ENCODE results near the gene TRAP1. TPM values are rescaled to one million over a fixed set of nuclear protein-coding genes. Genes with fewer than 3 reads are reported as not detected.

Gene TRAP1
- total RNA-seq, 1 experiment from 2014 or later, result 382 TPM

DNA sequence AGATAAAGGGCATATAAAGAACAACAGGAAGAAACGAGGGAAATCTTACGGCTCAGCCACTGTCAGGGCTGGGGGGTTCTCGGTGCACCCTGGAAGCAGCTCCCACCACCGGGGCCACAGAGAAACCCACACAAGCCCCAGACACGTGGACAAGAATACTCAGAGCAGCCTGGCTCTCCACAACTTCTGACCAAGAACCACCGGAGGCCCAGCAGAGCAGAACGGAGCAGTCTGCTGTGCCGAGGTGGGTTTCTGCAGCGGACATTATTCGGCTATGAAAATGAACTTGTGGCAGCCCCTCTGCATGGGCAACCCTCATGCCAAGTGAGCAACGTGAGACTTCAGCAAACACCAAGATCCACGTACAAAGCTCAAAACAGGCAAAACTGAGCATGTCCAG is 56.0 kb downstream of the TRAP1 start:
- no peak overlapping the region for H3K9ac ChIP-seq (ENCODE audit: low read length)
- no peak overlapping the region for H3K4me2 ChIP-seq (ENCODE audit: low read length)
- no peaks in the 10 kb centered on the region for H3K27me3 ChIP-seq (ENCODE audit: low read length)
- POLR2A ChIA-PET (ENCODE audit: unreplicated experiment), result interaction anchor here (0.6 kb wide), 1 partner anchor 25 kb away, joined by 5 read pairs; no protein-coding TSS in a partner anchor
- intact Hi-C loops (cut with micrococcal nuclease), result no loop called here
- no peak overlapping the region for H3K4me3 ChIP-seq (ENCODE audit: low read length)
- H3K9me2 ChIP-seq (replicated peaks; ENCODE audit: low read length), result no peaks in the 10 kb centered on the region
- CTCF ChIA-PET, result no interaction called here
- TF ChIP-seq, protein P1, sequence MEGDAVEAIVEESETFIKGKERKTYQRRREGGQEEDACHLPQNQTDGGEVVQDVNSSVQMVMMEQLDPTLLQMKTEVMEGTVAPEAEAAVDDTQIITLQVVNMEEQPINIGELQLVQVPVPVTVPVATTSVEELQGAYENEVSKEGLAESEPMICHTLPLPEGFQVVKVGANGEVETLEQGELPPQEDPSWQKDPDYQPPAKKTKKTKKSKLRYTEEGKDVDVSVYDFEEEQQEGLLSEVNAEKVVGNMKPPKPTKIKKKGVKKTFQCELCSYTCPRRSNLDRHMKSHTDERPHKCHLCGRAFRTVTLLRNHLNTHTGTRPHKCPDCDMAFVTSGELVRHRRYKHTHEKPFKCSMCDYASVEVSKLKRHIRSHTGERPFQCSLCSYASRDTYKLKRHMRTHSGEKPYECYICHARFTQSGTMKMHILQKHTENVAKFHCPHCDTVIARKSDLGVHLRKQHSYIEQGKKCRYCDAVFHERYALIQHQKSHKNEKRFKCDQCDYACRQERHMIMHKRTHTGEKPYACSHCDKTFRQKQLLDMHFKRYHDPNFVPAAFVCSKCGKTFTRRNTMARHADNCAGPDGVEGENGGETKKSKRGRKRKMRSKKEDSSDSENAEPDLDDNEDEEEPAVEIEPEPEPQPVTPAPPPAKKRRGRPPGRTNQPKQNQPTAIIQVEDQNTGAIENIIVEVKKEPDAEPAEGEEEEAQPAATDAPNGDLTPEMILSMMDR (conservative IDR thresholded peaks at IDR 0.05; ENCODE audit: low read depth, low read length), result no peak
- TF ChIP-seq EZH2phosphoT487 (IDR thresholded peaks at IDR 0.05; ENCODE audit: borderline replicate concordance, low read length), result no peak
- TF ChIP-seq EZH2 (IDR thresholded peaks at IDR 0.05; ENCODE audit: low read length, unreplicated experiment), result no peak
- DNase-seq (no peak), ATAC-seq (no peak)
- no peaks in the 10 kb centered on the region for H3K79me2 ChIP-seq (ENCODE audit: low read length)
- peaks cover 14% of the 10 kb centered on the region; the same call in 1 of the 2 replicates for H3K36me3 ChIP-seq (ENCODE audit: low read depth, low read length)
- no peak overlapping the region for H3K27ac ChIP-seq (ENCODE audit: low read length)
- H3F3A ChIP-seq (ENCODE audit: low read length, unreplicated experiment), result no peaks in the 10 kb centered on the region
- no peaks in the 10 kb centered on the region for H3K9me3 ChIP-seq (ENCODE audit: low read length)
- H3K4me1 ChIP-seq (ENCODE audit: insufficient read depth, low read length), result no peaks in the 10 kb centered on the region
- H2AFZ ChIP-seq (ENCODE audit: low read length), result no peak overlapping the region
- BruUV-seq (replicated peaks), result no TSS peak
- H4K20me1 ChIP-seq (ENCODE audit: low read length), result no peaks in the 10 kb centered on the region

GRCh38 chr16:3659251-3659650 is 58.1 kb downstream of the TRAP1 start:
- POLR2A ChIA-PET (ENCODE audit: unreplicated experiment), result no interaction called here

More at GRCh38 chr16:3659251-3659650, 58.1 kb downstream of the TRAP1 start:
- H3K36me3 ChIP-seq (ENCODE audit: low read depth, low read length), result peaks cover 18% of the 10 kb centered on the region; the same call in 1 of the 2 replicates
- no peaks in the 10 kb centered on the region for H3F3A ChIP-seq (ENCODE audit: low read length, unreplicated experiment)
- no peak overlapping the region for H3K9ac ChIP-seq (ENCODE audit: low read length)
- H3K79me2 ChIP-seq (ENCODE audit: low read length), result no peaks in the 10 kb centered on the region
- ATAC-seq (no peak), DNase-seq (no peak)
- H3K9me2 ChIP-seq (replicated peaks; ENCODE audit: low read length), result no peaks in the 10 kb centered on the region
- no peak overlapping the region for H3K4me2 ChIP-seq (ENCODE audit: low read length)
- H3K27me3 ChIP-seq (ENCODE audit: low read length), result no peaks in the 10 kb centered on the region
- intact Hi-C loops (cut with micrococcal nuclease), result no loop called here
- H3K4me1 ChIP-seq (ENCODE audit: insufficient read depth, low read length), result no peaks in the 10 kb centered on the region
- no peaks in the 10 kb centered on the region for H3K9me3 ChIP-seq (ENCODE audit: low read length)
- no peak overlapping the region for H3K27ac ChIP-seq (ENCODE audit: low read length)
- TF ChIP-seq EZH2phosphoT487 (IDR thresholded peaks at IDR 0.05; ENCODE audit: borderline replicate concordance, low read length) (no peak), EZH2 (IDR thresholded peaks at IDR 0.05; ENCODE audit: low read length, unreplicated experiment) (no peak)
- TF ChIP-seq, protein P1 (conservative IDR thresholded peaks at IDR 0.05; ENCODE audit: low read depth, low read length), result no peak
- CTCF ChIA-PET, result no interaction called here
- H2AFZ ChIP-seq (ENCODE audit: low read length), result no peak overlapping the region
- BruUV-seq (replicated peaks), result no TSS peak
- no peak overlapping the region for H3K4me3 ChIP-seq (ENCODE audit: low read length)
- no peaks in the 10 kb centered on the region for H4K20me1 ChIP-seq (ENCODE audit: low read length)

Measured in PC-3 (cell line).